ENCODE data around the gene SMCO2.

SMCO2 gene

DNA sequence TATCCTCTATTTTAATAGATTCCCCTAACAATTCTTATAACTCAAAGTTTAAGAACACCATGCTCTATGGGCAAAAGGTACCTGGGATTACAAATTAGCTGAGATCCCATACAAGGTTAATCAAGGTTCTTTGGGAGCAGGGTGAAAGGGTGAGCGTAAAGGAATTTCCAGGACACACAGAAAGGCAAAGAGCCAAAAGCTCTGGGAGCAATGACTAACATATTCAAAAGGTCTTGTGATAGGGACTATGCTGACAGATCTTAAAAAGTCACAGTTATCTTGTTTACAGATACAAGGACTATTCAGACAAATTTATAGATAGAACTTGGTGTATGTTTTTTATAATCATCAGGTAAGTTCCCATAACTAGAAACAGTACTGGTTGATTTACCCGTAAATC, 58.0 kb downstream of the SMCO2 start:
- no peak for DNase-seq
- TF ChIP-seq CTCF (IDR thresholded peaks at IDR 0.05; ENCODE audit: low read length) = no peak
- TF ChIP-seq EZH2phosphoT487 (IDR thresholded peaks at IDR 0.05; ENCODE audit: low read length) = no peak
- no peak for TF ChIP-seq EZH2 (optimal IDR thresholded peaks at IDR 0.05; ENCODE audit: low read depth, low read length)
- no peak overlapping the region for H3K4me2 ChIP-seq (ENCODE audit: low read depth, low read length)

GRCh38 chr12:27505109-27505508, 58.6 kb downstream of the SMCO2 start:
- TF ChIP-seq EZH2 (optimal IDR thresholded peaks at IDR 0.05; ENCODE audit: low read depth, low read length) = no peak
- TF ChIP-seq CTCF (IDR thresholded peaks at IDR 0.05; ENCODE audit: low read length) = no peak
- TF ChIP-seq EZH2phosphoT487 (IDR thresholded peaks at IDR 0.05; ENCODE audit: low read length) = no peak
- Histone ChIP-seq H3K9me3 (replicated peaks; ENCODE audit: insufficient read depth, low read length) (no peaks in the 10 kb centered on the region), H3K27ac (ENCODE audit: low read length) (no peak overlapping the region)

More for the DNA sequence above, 58.0 kb downstream of the SMCO2 start:
- Histone ChIP-seq H3K79me2 (ENCODE audit: low read length) (no peaks in the 10 kb centered on the region), H3K9me2 (replicated peaks; ENCODE audit: insufficient read depth, low read length) (no peaks in the 10 kb centered on the region; the same call in 1 of the 2 replicates), H2AFZ (ENCODE audit: low read length) (no peak overlapping the region), H3F3A (ENCODE audit: insufficient read depth, low read length) (no peaks in the 10 kb centered on the region), H4K20me1 (ENCODE audit: insufficient read depth, low read length) (no peaks in the 10 kb centered on the region), H3K36me3 (replicated peaks; ENCODE audit: insufficient read depth, low read length) (no peaks in the 10 kb centered on the region), H3K9me3 (replicated peaks; ENCODE audit: insufficient read depth, low read length) (no peaks in the 10 kb centered on the region), H3K27ac (ENCODE audit: low read length) (no peak overlapping the region), H3K27me3 (replicated peaks; ENCODE audit: insufficient read depth, low read length) (no peaks in the 10 kb centered on the region), H3K4me1 (ENCODE audit: low read length) (no peaks in the 10 kb centered on the region), H3K4me3 (ENCODE audit: low read length) (no peak overlapping the region), H3K9ac (ENCODE audit: low read length) (no peak overlapping the region)

DNA sequence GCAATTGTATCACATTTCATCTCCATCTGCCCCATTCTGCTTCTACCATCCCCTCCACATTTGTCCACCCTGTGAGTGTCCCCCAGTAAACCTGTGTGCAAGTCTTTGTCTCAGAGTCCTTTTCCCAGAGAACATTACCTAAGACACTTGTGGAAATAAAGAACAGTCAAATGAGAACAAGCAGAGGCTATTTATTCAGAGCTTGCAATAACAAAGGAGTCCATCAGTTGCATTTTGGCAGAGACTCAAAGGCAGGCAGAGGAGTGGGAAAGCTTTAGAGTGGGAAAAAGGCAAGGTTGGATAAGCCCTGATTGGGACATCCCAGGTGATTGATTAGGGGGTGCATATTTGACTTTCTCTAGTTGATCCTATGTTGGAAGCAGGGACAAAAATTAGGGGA, 59.2 kb downstream of the SMCO2 start:
- Histone ChIP-seq H3F3A (ENCODE audit: insufficient read depth, low read length) (no peaks in the 10 kb centered on the region), H3K4me2 (ENCODE audit: low read depth, low read length) (no peak overlapping the region), H3K9ac (ENCODE audit: low read length) (no peak overlapping the region), H3K27me3 (replicated peaks; ENCODE audit: insufficient read depth, low read length) (no peaks in the 10 kb centered on the region), H2AFZ (ENCODE audit: low read length) (no peak overlapping the region), H3K27ac (ENCODE audit: low read length) (no peak overlapping the region), H3K4me3 (ENCODE audit: low read length) (no peak overlapping the region), H3K4me1 (ENCODE audit: low read length) (no peaks in the 10 kb centered on the region), H3K36me3 (replicated peaks; ENCODE audit: insufficient read depth, low read length) (no peaks in the 10 kb centered on the region), H3K9me3 (replicated peaks; ENCODE audit: insufficient read depth, low read length) (no peaks in the 10 kb centered on the region), H4K20me1 (ENCODE audit: insufficient read depth, low read length) (no peaks in the 10 kb centered on the region), H3K9me2 (replicated peaks; ENCODE audit: insufficient read depth, low read length) (no peaks in the 10 kb centered on the region; the same call in 1 of the 2 replicates), H3K79me2 (ENCODE audit: low read length) (no peaks in the 10 kb centered on the region)
- DNase-seq = no peak
- no peak for TF ChIP-seq EZH2phosphoT487 (IDR thresholded peaks at IDR 0.05; ENCODE audit: low read length)
- TF ChIP-seq CTCF (IDR thresholded peaks at IDR 0.05; ENCODE audit: low read length) = no peak
- no peak for TF ChIP-seq EZH2 (optimal IDR thresholded peaks at IDR 0.05; ENCODE audit: low read depth, low read length)

More at GRCh38 chr12:27505109-27505508, 58.6 kb downstream of the SMCO2 start:
- no peak overlapping the region for H3K4me3 ChIP-seq (ENCODE audit: low read length)
- H4K20me1 ChIP-seq (ENCODE audit: insufficient read depth, low read length) = no peaks in the 10 kb centered on the region
- no peak for DNase-seq
- no peaks in the 10 kb centered on the region for H3K4me1 ChIP-seq (ENCODE audit: low read length)
- H3K36me3 ChIP-seq (replicated peaks; ENCODE audit: insufficient read depth, low read length) = no peaks in the 10 kb centered on the region
- no peaks in the 10 kb centered on the region; the same call in 1 of the 2 replicates for H3K9me2 ChIP-seq (replicated peaks; ENCODE audit: insufficient read depth, low read length)
- no peak overlapping the region for H3K9ac ChIP-seq (ENCODE audit: low read length)
- no peaks in the 10 kb centered on the region for H3K27me3 ChIP-seq (replicated peaks; ENCODE audit: insufficient read depth, low read length)
- no peak overlapping the region for H3K4me2 ChIP-seq (ENCODE audit: low read depth, low read length)
- H3F3A ChIP-seq (ENCODE audit: insufficient read depth, low read length) = no peaks in the 10 kb centered on the region
- no peaks in the 10 kb centered on the region for H3K79me2 ChIP-seq (ENCODE audit: low read length)
- no peak overlapping the region for H2AFZ ChIP-seq (ENCODE audit: low read length)

Measured in MM.1S (cell line).